ENCODE results near the gene VEGFC. TPM values are rescaled to one million over a fixed set of nuclear protein-coding genes. Genes with fewer than 3 reads are reported as not detected.

The VEGFC gene
- total RNA-seq, 2 donors from 2014 or later, result 1.1 to 3.5 TPM

- no peak for DNase-seq
- H3K27ac ChIP-seq, result no peak overlapping the region
- no peak overlapping the region for H3K9ac ChIP-seq (ENCODE audit: low read depth in 2 of 2, low read length in 2 of 2)
- TF ChIP-seq, protein P1, sequence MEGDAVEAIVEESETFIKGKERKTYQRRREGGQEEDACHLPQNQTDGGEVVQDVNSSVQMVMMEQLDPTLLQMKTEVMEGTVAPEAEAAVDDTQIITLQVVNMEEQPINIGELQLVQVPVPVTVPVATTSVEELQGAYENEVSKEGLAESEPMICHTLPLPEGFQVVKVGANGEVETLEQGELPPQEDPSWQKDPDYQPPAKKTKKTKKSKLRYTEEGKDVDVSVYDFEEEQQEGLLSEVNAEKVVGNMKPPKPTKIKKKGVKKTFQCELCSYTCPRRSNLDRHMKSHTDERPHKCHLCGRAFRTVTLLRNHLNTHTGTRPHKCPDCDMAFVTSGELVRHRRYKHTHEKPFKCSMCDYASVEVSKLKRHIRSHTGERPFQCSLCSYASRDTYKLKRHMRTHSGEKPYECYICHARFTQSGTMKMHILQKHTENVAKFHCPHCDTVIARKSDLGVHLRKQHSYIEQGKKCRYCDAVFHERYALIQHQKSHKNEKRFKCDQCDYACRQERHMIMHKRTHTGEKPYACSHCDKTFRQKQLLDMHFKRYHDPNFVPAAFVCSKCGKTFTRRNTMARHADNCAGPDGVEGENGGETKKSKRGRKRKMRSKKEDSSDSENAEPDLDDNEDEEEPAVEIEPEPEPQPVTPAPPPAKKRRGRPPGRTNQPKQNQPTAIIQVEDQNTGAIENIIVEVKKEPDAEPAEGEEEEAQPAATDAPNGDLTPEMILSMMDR (IDR thresholded peaks at IDR 0.05), result no peak
- H3K4me1 ChIP-seq, result no peaks in the 10 kb centered on the region
- H3K4me3 ChIP-seq, result no peak overlapping the region
- peaks cover 9% of the 10 kb centered on the region for H3K27me3 ChIP-seq
- intact Hi-C loops (cut with DNase I), result loop anchor here (10.0 kb wide), 1 partner anchor 544 kb away; no protein-coding TSS in a partner anchor
- no peaks in the 10 kb centered on the region for H3K9me3 ChIP-seq
- no peaks in the 10 kb centered on the region for H3K36me3 ChIP-seq
Observed at GRCh38 chr4:176790398-176790797, 2.3 kb downstream of the VEGFC start.

- Histone ChIP-seq H3K9me3 (no peaks in the 10 kb centered on the region), H3K36me3 (no peaks in the 10 kb centered on the region), H3K27me3 (peaks cover 9% of the 10 kb centered on the region), H3K4me1 (no peaks in the 10 kb centered on the region), H3K4me3 (no peak overlapping the region), H3K9ac (ENCODE audit: low read depth in 2 of 2, low read length in 2 of 2) (no peak overlapping the region), H3K27ac (no peak overlapping the region)
- DNase-seq, result no peak
- intact Hi-C loops (cut with DNase I), result loop anchor here (10.0 kb wide), 1 partner anchor 545 kb away; no protein-coding TSS in a partner anchor
- TF ChIP-seq, protein P1 (IDR thresholded peaks at IDR 0.05), result peak; percentile 28
Observed at GRCh38 chr4:176789955-176790354, 2.8 kb downstream of the VEGFC start.

- no peaks in the 10 kb centered on the region for H3K4me1 ChIP-seq
- intact Hi-C loops (cut with DNase I), result no loop called here
- H3K36me3 ChIP-seq, result no peaks in the 10 kb centered on the region
- H3K27ac ChIP-seq, result no peak overlapping the region
- no peaks in the 10 kb centered on the region for H3K9me3 ChIP-seq
- no peak for DNase-seq
- peaks cover 9% of the 10 kb centered on the region for H3K27me3 ChIP-seq
- TF ChIP-seq, protein P1 (IDR thresholded peaks at IDR 0.05), result no peak
- no peak overlapping the region for H3K4me3 ChIP-seq
- no peak overlapping the region for H3K9ac ChIP-seq (ENCODE audit: low read depth in 2 of 2, low read length in 2 of 2)
Observed at GRCh38 chr4:176788971-176789370, 3.8 kb downstream of the VEGFC start.

GRCh38 chr4:176788248-176788647 lies 4.5 kb downstream of the VEGFC start:
- H3K9ac ChIP-seq (ENCODE audit: low read depth in 2 of 2, low read length in 2 of 2), result no peak overlapping the region
- TF ChIP-seq, protein P1 (IDR thresholded peaks at IDR 0.05), result no peak

GRCh38 chr4:176784816-176785215 lies 7.9 kb downstream of the VEGFC start:
- no peaks in the 10 kb centered on the region for H3K9me3 ChIP-seq
- H3K4me1 ChIP-seq, result no peaks in the 10 kb centered on the region
- H3K36me3 ChIP-seq, result no peaks in the 10 kb centered on the region
- intact Hi-C loops (cut with DNase I), result no loop called here
- H3K27ac ChIP-seq, result no peak overlapping the region
- H3K27me3 ChIP-seq, result no peaks in the 10 kb centered on the region
- H3K9ac ChIP-seq (ENCODE audit: low read depth in 2 of 2, low read length in 2 of 2), result no peak overlapping the region
- no peak for DNase-seq
- TF ChIP-seq, protein P1 (IDR thresholded peaks at IDR 0.05), result no peak
- no peak overlapping the region for H3K4me3 ChIP-seq

More at GRCh38 chr4:176788248-176788647, 4.5 kb downstream of the VEGFC start:
- no peaks in the 10 kb centered on the region for H3K4me1 ChIP-seq
- DNase-seq, result no peak
- peaks cover 9% of the 10 kb centered on the region for H3K27me3 ChIP-seq
- no peak overlapping the region for H3K4me3 ChIP-seq
- H3K36me3 ChIP-seq, result no peaks in the 10 kb centered on the region
- no peak overlapping the region for H3K27ac ChIP-seq
- intact Hi-C loops (cut with DNase I), result no loop called here
- H3K9me3 ChIP-seq, result no peaks in the 10 kb centered on the region
